Measurements from ENCODE around the gene SP100.

SP100 gene

GRCh38 chr2:230564805-230565779, 149.1 kb downstream of the SP100 start:
- DNase-seq = no peak

DNA sequence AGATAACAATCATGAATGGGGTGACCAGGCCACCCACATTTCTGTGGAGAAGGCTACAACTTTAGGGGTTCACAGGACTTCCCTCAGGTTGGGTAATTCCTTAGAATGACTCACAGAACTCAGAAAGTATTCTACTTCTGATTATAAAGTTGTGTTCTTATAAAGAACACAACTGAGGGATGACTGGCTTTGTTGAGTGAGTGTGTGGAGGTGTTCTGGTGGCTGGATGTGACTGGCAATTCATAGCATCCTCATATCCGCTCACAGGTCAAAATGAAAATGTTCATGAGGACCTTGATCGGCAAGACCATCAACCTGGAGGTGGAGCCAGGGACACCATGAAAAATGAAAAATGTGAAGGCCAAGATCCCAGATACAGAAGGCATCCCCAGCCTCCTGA, 153.3 kb downstream of the SP100 start:
- no peak for DNase-seq

DNA sequence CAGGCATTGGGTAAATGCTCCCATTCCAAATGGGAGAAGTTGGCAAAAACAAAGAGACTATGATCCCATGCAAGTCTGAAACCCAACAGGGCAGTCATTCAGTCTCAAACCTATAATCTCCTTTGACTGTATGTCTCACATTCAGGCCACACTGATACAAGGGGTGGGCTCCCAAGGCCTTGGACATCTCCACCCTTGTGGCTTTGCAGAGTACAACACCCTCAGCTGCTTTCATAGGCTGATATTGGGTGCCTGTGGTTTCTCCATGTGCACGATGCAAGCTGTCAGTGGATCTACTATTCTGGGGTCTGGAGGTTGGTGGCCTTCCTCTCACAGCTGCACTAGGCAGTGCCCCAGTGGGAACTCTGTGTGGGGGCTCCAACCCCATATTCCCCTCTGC, 155.0 kb downstream of the SP100 start:
- DNase-seq = no peak

DNA sequence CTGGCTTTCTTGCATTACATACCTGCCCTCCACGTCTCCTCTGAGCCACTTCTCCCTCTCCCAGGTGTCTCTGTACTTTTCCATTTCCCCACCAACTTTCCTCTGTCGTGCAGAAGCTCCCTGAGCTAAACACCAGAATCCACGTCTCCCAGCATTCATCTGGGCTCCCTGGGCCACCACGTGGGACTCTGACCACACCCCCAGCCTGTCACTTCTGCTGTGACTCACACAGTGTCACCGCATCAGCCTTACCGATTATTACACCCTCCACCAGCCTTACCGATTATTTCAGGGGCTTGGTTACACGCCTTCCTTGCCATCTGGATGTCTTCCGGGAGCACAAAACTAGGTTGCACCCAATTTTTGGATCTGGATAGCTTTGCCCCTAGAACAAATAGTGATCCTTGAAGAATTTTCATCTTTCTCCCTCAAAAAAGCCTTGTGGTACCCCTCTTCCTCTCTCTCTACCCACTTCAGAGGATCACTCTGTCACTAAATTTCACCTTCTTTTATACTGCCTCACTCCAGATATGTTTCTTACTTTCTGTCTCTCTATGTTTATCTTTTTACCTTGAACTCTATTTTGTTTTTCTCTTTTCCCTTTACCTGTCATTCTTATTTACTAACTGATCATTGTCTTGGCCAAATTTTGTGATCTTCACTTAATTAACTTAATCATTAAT, 159.8 kb downstream of the SP100 start:
- no peak for DNase-seq

GRCh38 chr2:230577114-230577513, 161.1 kb downstream of the SP100 start:
- no peak for DNase-seq

DNA sequence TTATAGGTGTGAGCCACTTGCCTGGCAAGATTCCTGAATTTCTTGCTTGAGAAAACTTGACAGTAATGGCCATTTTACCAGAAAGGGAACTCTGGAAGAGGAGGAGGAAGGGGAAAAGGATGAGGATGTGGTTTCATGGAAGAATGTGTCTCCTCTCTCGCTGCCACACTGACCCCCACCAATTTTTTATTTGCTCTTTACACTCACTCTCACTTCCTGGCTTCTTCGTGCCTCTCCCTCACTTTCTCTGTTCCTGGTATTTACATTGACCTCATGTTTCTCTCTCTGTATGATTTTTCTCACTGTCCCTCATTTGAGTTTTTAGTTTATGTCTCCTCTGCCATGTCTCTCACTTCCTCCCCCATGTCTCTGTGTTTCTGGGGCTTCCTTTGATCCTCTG, 162.1 kb downstream of the SP100 start:
- no peak for DNase-seq

DNA sequence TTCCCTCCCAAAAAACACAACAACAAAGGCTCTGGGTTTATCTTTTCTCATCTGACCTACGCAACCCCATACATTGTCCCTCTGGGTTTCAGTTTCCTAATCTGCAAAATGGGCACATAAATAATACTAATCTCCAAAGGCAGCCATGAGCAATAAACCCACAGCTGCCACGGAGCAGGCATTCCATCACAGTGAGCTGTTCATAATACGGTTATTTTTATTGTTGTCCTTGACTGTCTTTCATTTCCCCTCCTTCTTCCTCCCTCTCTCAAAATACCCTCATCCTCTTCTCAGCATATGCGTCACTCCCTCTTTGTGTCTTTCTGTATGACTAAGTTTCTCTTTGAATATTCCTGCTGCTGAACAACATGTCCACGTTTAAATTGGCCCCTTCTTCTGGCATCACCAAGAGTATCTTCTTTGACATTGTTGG, 166.9 kb downstream of the SP100 start:
- DNase-seq = no peak

- no peak for DNase-seq
Observed at GRCh38 chr2:230583581-230583980, 167.6 kb downstream of the SP100 start.

DNA sequence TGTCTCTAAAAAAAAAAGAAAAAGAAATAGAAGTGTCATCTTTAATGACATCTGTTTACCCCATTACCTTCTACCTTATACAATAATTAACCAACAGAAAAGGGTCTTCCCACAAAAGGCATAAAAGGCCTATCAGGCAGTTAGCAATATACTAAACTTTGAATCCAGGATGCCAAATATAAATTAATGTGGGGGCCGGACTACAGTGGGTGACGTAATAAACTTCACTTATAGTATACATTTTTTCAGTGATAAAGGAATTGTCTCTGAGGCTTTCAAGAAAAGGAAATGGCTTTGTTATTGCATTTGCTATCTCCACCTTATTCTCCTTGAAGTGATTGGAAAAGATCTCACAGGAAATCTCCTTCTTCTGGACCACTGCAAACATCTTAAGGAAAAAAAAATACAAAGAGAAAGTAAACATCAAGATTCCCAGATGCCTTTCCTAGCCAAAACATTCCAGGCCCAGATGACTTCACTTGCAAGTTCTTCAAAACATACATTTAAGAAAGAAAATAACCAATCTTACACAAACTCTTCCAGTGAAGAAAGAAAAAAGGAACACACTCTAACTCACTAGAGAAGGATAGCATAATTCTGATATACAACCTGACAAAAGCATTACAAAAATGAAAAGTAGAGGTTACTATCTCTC, 170.5 kb downstream of the SP100 start:
- DNase-seq = no peak

- no peak for DNase-seq
Observed at GRCh38 chr2:230589025-230589424, 173.0 kb downstream of the SP100 start.

GRCh38 chr2:230589497-230590015, 173.6 kb downstream of the SP100 start:
- DNase-seq = no peak

DNA sequence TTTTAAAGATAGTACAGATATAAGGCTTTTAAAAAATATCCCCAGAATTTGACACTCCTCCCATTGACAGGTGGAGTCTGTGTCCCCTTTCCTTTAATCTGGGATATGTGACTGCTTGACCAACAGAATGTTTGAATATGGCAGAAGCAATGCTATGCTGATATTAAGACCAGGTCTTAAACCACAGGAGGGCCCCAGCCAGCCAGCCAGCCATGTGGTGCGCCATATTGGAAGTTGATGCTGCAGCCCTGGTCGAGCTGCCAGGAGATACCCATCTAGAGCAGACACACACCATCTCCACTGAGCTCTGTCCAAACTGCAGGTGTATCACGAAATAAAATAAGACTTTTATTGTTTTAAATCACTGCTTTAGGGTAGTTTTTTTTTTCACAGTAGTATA, 174.3 kb downstream of the SP100 start:
- no peak for DNase-seq

GRCh38 chr2:230591850-230592249, 175.8 kb downstream of the SP100 start:
- no peak for DNase-seq

DNA sequence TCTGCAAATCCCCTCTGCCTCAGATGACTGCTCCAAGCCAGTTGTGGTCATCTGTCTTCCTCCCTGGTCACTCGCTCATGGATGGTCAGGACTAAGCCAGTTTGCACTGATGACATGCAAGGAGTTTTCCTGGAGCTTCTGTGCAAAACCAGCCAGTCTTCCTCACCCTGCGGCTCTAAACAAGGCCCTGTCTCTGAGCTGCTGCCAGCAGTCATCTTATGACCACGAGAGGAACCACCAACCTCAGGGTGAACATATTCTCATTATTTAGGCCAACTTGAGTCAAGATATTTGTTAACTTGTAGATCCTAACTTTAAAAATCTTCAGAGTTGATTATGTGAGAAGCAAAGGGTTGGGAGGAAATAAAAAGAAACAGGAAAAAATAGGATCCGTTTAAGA, 176.8 kb downstream of the SP100 start:
- DNase-seq = no peak
